OCI-LY7 (cell line): ENCODE data around the gene TMEM238. TPM values are rescaled to one million over a fixed set of nuclear protein-coding genes. Genes with fewer than 3 reads are reported as not detected.

Experiments used
- BruUV-seq: library from RNA; stranded (reverse); fragments of 400-500 nt; replicated peaks from 2 replicates; lab custom pipeline; 2021; lab: Mats Ljungman, UMichigan
- CTCF ChIA-PET: fragments of 300-600 bp; sonication (Branson Sonifier 250); formaldehyde crosslinking; loops from one replicate; lab custom pipeline; 2022; ENCODE audit warnings: antibody characterized with exemption; ENCODE audit not compliant: unreplicated experiment; lab: Charles Lee
- POLR2A ChIA-PET: fragments of 300-600 bp; sonication (Branson Sonifier 250); formaldehyde crosslinking; loops from one replicate; lab custom pipeline; 2022; ENCODE audit warnings: antibody characterized with exemption; lab: Charles Lee
- DNase-seq: peaks from one replicate; pipeline ENCODE4 v3.0.0-alpha.2; 2015; ENCODE audit warnings: low spot score
- H2AFZ ChIP-seq: fragments of 200-600 bp; sonication (generic), shearing (Covaris generic); 2 replicates; pipeline ENCODE4 v1.6.1; 2014; ENCODE audit warnings: mild to moderate bottlenecking, antibody characterized with exemption, low read length, moderate library complexity
- H3K27ac ChIP-seq: fragments of 200-600 bp; sonication (generic); 2 replicates; pipeline ENCODE4 v1.5.1; 2014; ENCODE audit warnings: mixed run types, low read depth, mild to moderate bottlenecking, moderate library complexity, low read length, inconsistent platforms; ENCODE audit not compliant: poor library complexity, severe bottlenecking
- H3K36me3 ChIP-seq: fragments of 200-600 bp; sonication (generic); 2 replicates; pipeline ENCODE4 v1.6.1; 2014; ENCODE audit warnings: mild to moderate bottlenecking, antibody characterized with exemption, low read length, moderate library complexity, mixed read lengths; ENCODE audit not compliant: insufficient read depth
- H3K4me1 ChIP-seq: fragments of 200-600 bp; sonication (generic); 2 replicates; pipeline ENCODE4 v1.5.1; 2014; ENCODE audit warnings: mild to moderate bottlenecking, low read length; ENCODE audit not compliant: insufficient read depth, poor library complexity, severe bottlenecking
- H3K4me2 ChIP-seq: fragments of 200-600 bp; sonication (generic); 2 replicates; pipeline ENCODE4 v1.6.1; 2014; ENCODE audit warnings: mild to moderate bottlenecking, low read length
- H3K4me3 ChIP-seq: fragments of 200-600 bp; sonication (generic); 2 replicates; pipeline ENCODE4 v1.5.1; 2014; ENCODE audit warnings: mild to moderate bottlenecking, low read depth, low read length; ENCODE audit not compliant: poor library complexity, severe bottlenecking
- H3K79me2 ChIP-seq: fragments of 200-600 bp; sonication (generic); 2 replicates; pipeline ENCODE4 v1.6.1; 2016; ENCODE audit warnings: low read depth, mild to moderate bottlenecking, low read length, moderate library complexity, mixed read lengths; ENCODE audit not compliant: insufficient read depth
- H3K9me2 ChIP-seq: fragments of 200-600 bp; sonication (generic); 2 replicates; pipeline ENCODE4 v1.6.1; 2016; ENCODE audit warnings: mild to moderate bottlenecking, low read length, mixed read lengths; ENCODE audit not compliant: insufficient read depth
- H3K9me3 ChIP-seq: fragments of 200-600 bp; sonication (generic); 2 replicates; pipeline ENCODE4 v1.6.1; 2014; ENCODE audit warnings: mild to moderate bottlenecking, mixed run types, low read length, mixed read lengths
- H4K20me1 ChIP-seq: fragments of 200-600 bp; sonication (generic); 2 replicates; pipeline ENCODE4 v1.6.1; 2014; ENCODE audit warnings: mild to moderate bottlenecking, antibody characterized with exemption, low read length, moderate library complexity, mixed read lengths; ENCODE audit not compliant: insufficient read depth
- CTCF ChIP-seq: fragments of 200-600 bp; sonication (generic); conservative IDR thresholded peaks from 2 replicates; pipeline ENCODE4 v1.5.1; 2014; ENCODE audit warnings: mild to moderate bottlenecking, antibody characterized with exemption, low read length, moderate library complexity, mixed read lengths
- EZH2phosphoT487 ChIP-seq: fragments of 200-600 bp; sonication (generic); IDR thresholded peaks from 2 replicates; pipeline ENCODE4 v1.6.1; 2018; ENCODE audit warnings: low read depth, borderline replicate concordance, mild to moderate bottlenecking, mixed run types, antibody characterized with exemption, low read length, moderate library complexity, mixed read lengths
- intact Hi-C: fragments of 100-400 bp; cut with micrococcal nuclease; formaldehyde crosslinking; loops from one replicate; pipeline ENCODE4 v1.10.0; 2022; ENCODE audit not compliant: unreplicated experiment
- total RNA-seq, 2 experiments: library from RNA; depleted of rRNA in 1 of 2; stranded (reverse); fragments of >200 nt in 1 of 2; shearing (Covaris generic) in 1 of 2; gene quantifications; 2 replicates each; pipeline ENCODE4 v1.2.3, GENCODE V29; 2014 to 2022

Gene TMEM238
- total RNA-seq, 2 experiments from 2014 or later: 2.7 to 6.5 TPM

GRCh38 chr19:55373993-55374757, 9.9 kb downstream of the TMEM238 start:
- Histone ChIP-seq H3K27ac (no peak overlapping the region), H3K36me3 (no peaks in the 10 kb centered on the region), H3K9me2 (no peaks in the 10 kb centered on the region), H3K79me2 (no peaks in the 10 kb centered on the region), H3K4me2 (no peak overlapping the region), H2AFZ (no peak overlapping the region), H4K20me1 (no peaks in the 10 kb centered on the region), H3K9me3 (no peaks in the 10 kb centered on the region), H3K4me1 (no peaks in the 10 kb centered on the region), H3K4me3 (no peak overlapping the region)
- intact Hi-C loops: no loop called here
- POLR2A ChIA-PET: no interaction called here
- DNase-seq: no peak
- CTCF ChIA-PET: no interaction called here
- TF ChIP-seq CTCF (no peak), EZH2phosphoT487 (no peak)
- BruUV-seq: no TSS peak

GRCh38 chr19:55373306-55373992, 10.6 kb downstream of the TMEM238 start:
- ChIA-PET CTCF (no interaction called here), POLR2A (no interaction called here)
- no peaks in the 10 kb centered on the region for H3K79me2 ChIP-seq
- no peaks in the 10 kb centered on the region for H3K36me3 ChIP-seq
- H3K9me3 ChIP-seq: no peaks in the 10 kb centered on the region
- intact Hi-C loops: no loop called here
- no peaks in the 10 kb centered on the region for H4K20me1 ChIP-seq
- no peaks in the 10 kb centered on the region for H3K9me2 ChIP-seq
- H3K4me1 ChIP-seq: no peaks in the 10 kb centered on the region
- DNase-seq: no peak
- no TSS peak for BruUV-seq
- TF ChIP-seq CTCF: no peak
- no peak for TF ChIP-seq EZH2phosphoT487
- H2AFZ ChIP-seq: no peak overlapping the region
- no peak overlapping the region for H3K4me2 ChIP-seq
- no peak overlapping the region for H3K4me3 ChIP-seq
- H3K27ac ChIP-seq: no peak overlapping the region
